ENCODE results near the gene C17orf113.
"Not testable (repeated sequence)": the region's sequence is repeated elsewhere in the genome, so short reads cannot be mapped to it uniquely, and the experiment has no call there.

C17orf113 gene

GRCh38 chr17:42038221-42038973 lies 12.0 kb downstream of the C17orf113 start:
- Histone ChIP-seq H3K9me3 (ENCODE audit: low read length) (no peaks in the 10 kb centered on the region), H3K4me1 (ENCODE audit: insufficient read depth, low read length) (no peaks in the 10 kb centered on the region), H3K9ac (ENCODE audit: low read length) (no peak overlapping the region), H3K27ac (ENCODE audit: low read depth, low read length) (no peak overlapping the region), H3K36me3 (ENCODE audit: insufficient read depth, low read length) (no peaks in the 10 kb centered on the region), H3K27me3 (ENCODE audit: control insufficient read depth in 1 of 2, insufficient read depth in 2 of 2, low read length in 2 of 2) (peaks cover 0 to 23% of the 10 kb centered on the region in 2 donors), H3K4me3 (ENCODE audit: low read depth in 1 of 2, low read length in 2 of 2) (no peak overlapping the region)

- H3K27ac ChIP-seq (ENCODE audit: low read depth, low read length): no peak overlapping the region
- H3K9me3 ChIP-seq (ENCODE audit: low read length): no peaks in the 10 kb centered on the region
- no peaks in the 10 kb centered on the region for H3K4me1 ChIP-seq (ENCODE audit: insufficient read depth, low read length)
- no peak overlapping the region for H3K4me3 ChIP-seq (ENCODE audit: low read depth in 1 of 2, low read length in 2 of 2)
- H3K9ac ChIP-seq (ENCODE audit: low read length): no peak overlapping the region
- no peaks in the 10 kb centered on the region for H3K36me3 ChIP-seq (ENCODE audit: insufficient read depth, low read length)
- H3K27me3 ChIP-seq (ENCODE audit: control insufficient read depth in 1 of 2, insufficient read depth in 2 of 2, low read length in 2 of 2): peaks cover 0 to 13% of the 10 kb centered on the region in 2 donors
Measured at GRCh38 chr17:42034059-42034458, 16.3 kb downstream of the C17orf113 start.

- no peak overlapping the region for H3K9ac ChIP-seq (ENCODE audit: low read length)
- no peak overlapping the region for H3K27ac ChIP-seq (ENCODE audit: low read depth, low read length)
- H3K27me3 ChIP-seq (ENCODE audit: control insufficient read depth in 1 of 2, insufficient read depth in 2 of 2, low read length in 2 of 2): peaks cover 0 to 11% of the 10 kb centered on the region in 2 donors
- H3K36me3 ChIP-seq (ENCODE audit: insufficient read depth, low read length): no peaks in the 10 kb centered on the region
- H3K4me1 ChIP-seq (ENCODE audit: insufficient read depth, low read length): no peaks in the 10 kb centered on the region
- H3K4me3 ChIP-seq (ENCODE audit: low read depth in 1 of 2, low read length in 2 of 2): no peak overlapping the region
- no peaks in the 10 kb centered on the region for H3K9me3 ChIP-seq (ENCODE audit: low read length)
Measured at GRCh38 chr17:42031584-42031983, 18.8 kb downstream of the C17orf113 start.

GRCh38 chr17:42028791-42029127 lies 21.6 kb downstream of the C17orf113 start:
- H3K27ac ChIP-seq (ENCODE audit: low read depth, low read length): no peak overlapping the region
- H3K9me3 ChIP-seq (ENCODE audit: low read length): no peaks in the 10 kb centered on the region
- H3K27me3 ChIP-seq (ENCODE audit: control insufficient read depth in 1 of 2, insufficient read depth in 2 of 2, low read length in 2 of 2): peaks cover 0 to 11% of the 10 kb centered on the region in 2 donors
- H3K4me3 ChIP-seq (ENCODE audit: low read depth in 1 of 2, low read length in 2 of 2): no peak overlapping the region
- no peak overlapping the region for H3K9ac ChIP-seq (ENCODE audit: low read length)
- peaks cover 8% of the 10 kb centered on the region for H3K36me3 ChIP-seq (ENCODE audit: insufficient read depth, low read length)
- H3K4me1 ChIP-seq (ENCODE audit: insufficient read depth, low read length): peaks cover 10% of the 10 kb centered on the region

GRCh38 chr17:42027961-42028790 lies 22.2 kb downstream of the C17orf113 start:
- H3K9me3 ChIP-seq (ENCODE audit: low read length): no peaks in the 10 kb centered on the region
- peaks cover 0 to 11% of the 10 kb centered on the region in 2 donors for H3K27me3 ChIP-seq (ENCODE audit: control insufficient read depth in 1 of 2, insufficient read depth in 2 of 2, low read length in 2 of 2)
- no peak overlapping the region for H3K9ac ChIP-seq (ENCODE audit: low read length)
- no peak overlapping the region for H3K27ac ChIP-seq (ENCODE audit: low read depth, low read length)
- H3K36me3 ChIP-seq (ENCODE audit: insufficient read depth, low read length): peaks cover 14% of the 10 kb centered on the region
- H3K4me1 ChIP-seq (ENCODE audit: insufficient read depth, low read length): peaks cover 10% of the 10 kb centered on the region
- no peak overlapping the region for H3K4me3 ChIP-seq (ENCODE audit: low read depth in 1 of 2, low read length in 2 of 2)

- Histone ChIP-seq H3K4me3 (ENCODE audit: low read depth in 1 of 2, low read length in 2 of 2) (no peak overlapping the region), H3K27me3 (ENCODE audit: control insufficient read depth in 1 of 2, insufficient read depth in 2 of 2, low read length in 2 of 2) (peaks cover 0 to 11% of the 10 kb centered on the region in 2 donors), H3K36me3 (ENCODE audit: insufficient read depth, low read length) (peaks cover 20% of the 10 kb centered on the region), H3K9ac (ENCODE audit: low read length) (no peak overlapping the region), H3K27ac (ENCODE audit: low read depth, low read length) (no peak overlapping the region), H3K9me3 (ENCODE audit: low read length) (no peaks in the 10 kb centered on the region), H3K4me1 (ENCODE audit: insufficient read depth, low read length) (peaks cover 10% of the 10 kb centered on the region)
Measured at GRCh38 chr17:42027590-42027889, 22.9 kb downstream of the C17orf113 start.

GRCh38 chr17:42026857-42027589 lies 23.4 kb downstream of the C17orf113 start:
- no peaks in the 10 kb centered on the region for H3K9me3 ChIP-seq (ENCODE audit: low read length)
- H3K4me3 ChIP-seq (ENCODE audit: low read depth in 1 of 2, low read length in 2 of 2): no peak overlapping the region
- H3K27me3 ChIP-seq (ENCODE audit: control insufficient read depth in 1 of 2, insufficient read depth in 2 of 2, low read length in 2 of 2): peaks cover 0 to 11% of the 10 kb centered on the region in 2 donors
- no peak overlapping the region for H3K9ac ChIP-seq (ENCODE audit: low read length)
- H3K27ac ChIP-seq (ENCODE audit: low read depth, low read length): no peak overlapping the region
- peaks cover 10% of the 10 kb centered on the region for H3K4me1 ChIP-seq (ENCODE audit: insufficient read depth, low read length)
- peaks cover 25% of the 10 kb centered on the region for H3K36me3 ChIP-seq (ENCODE audit: insufficient read depth, low read length)

- no peak overlapping the region for H3K4me3 ChIP-seq (ENCODE audit: low read depth in 1 of 2, low read length in 2 of 2)
- H3K27me3 ChIP-seq (ENCODE audit: control insufficient read depth in 1 of 2, insufficient read depth in 2 of 2, low read length in 2 of 2): peaks cover 0 to 11% of the 10 kb centered on the region in 2 donors
- peaks cover 15% of the 10 kb centered on the region for H3K4me1 ChIP-seq (ENCODE audit: insufficient read depth, low read length)
- H3K36me3 ChIP-seq (ENCODE audit: insufficient read depth, low read length): peaks cover 25% of the 10 kb centered on the region
- no peak overlapping the region for H3K9ac ChIP-seq (ENCODE audit: low read length)
- no peaks in the 10 kb centered on the region for H3K9me3 ChIP-seq (ENCODE audit: low read length)
- no peak overlapping the region for H3K27ac ChIP-seq (ENCODE audit: low read depth, low read length)
Measured at GRCh38 chr17:42025936-42026335, 24.5 kb downstream of the C17orf113 start.

GRCh38 chr17:42025191-42025579 lies 25.2 kb downstream of the C17orf113 start:
- Histone ChIP-seq H3K27me3 (ENCODE audit: control insufficient read depth in 1 of 2, insufficient read depth in 2 of 2, low read length in 2 of 2) (peaks cover 0 to 11% of the 10 kb centered on the region in 2 donors), H3K27ac (ENCODE audit: low read depth, low read length) (peak overlapping the region; percentile 49), H3K9ac (ENCODE audit: low read length) (no peak overlapping the region), H3K4me1 (ENCODE audit: insufficient read depth, low read length) (peaks cover 21% of the 10 kb centered on the region), H3K36me3 (ENCODE audit: insufficient read depth, low read length) (peaks cover 25% of the 10 kb centered on the region), H3K4me3 (ENCODE audit: low read depth in 1 of 2, low read length in 2 of 2) (no peak overlapping the region), H3K9me3 (ENCODE audit: low read length) (no peaks in the 10 kb centered on the region)

GRCh38 chr17:42023524-42024349 lies 26.7 kb downstream of the C17orf113 start:
- H3K27ac ChIP-seq (ENCODE audit: low read depth, low read length): peak overlapping the region; percentile 13
- H3K9me3 ChIP-seq (ENCODE audit: low read length): no peaks in the 10 kb centered on the region
- H3K9ac ChIP-seq (ENCODE audit: low read length): no peak overlapping the region
- peaks cover 25% of the 10 kb centered on the region for H3K36me3 ChIP-seq (ENCODE audit: insufficient read depth, low read length)
- peaks cover 0 to 10% of the 10 kb centered on the region in 2 donors for H3K27me3 ChIP-seq (ENCODE audit: control insufficient read depth in 1 of 2, insufficient read depth in 2 of 2, low read length in 2 of 2)
- peaks cover 21% of the 10 kb centered on the region for H3K4me1 ChIP-seq (ENCODE audit: insufficient read depth, low read length)
- H3K4me3 ChIP-seq (ENCODE audit: low read depth in 1 of 2, low read length in 2 of 2): no peak overlapping the region

GRCh38 chr17:42020845-42021244 lies 29.6 kb downstream of the C17orf113 start:
- H3K27me3 ChIP-seq (ENCODE audit: control insufficient read depth in 1 of 2, insufficient read depth in 2 of 2, low read length in 2 of 2); H3K9me3 ChIP-seq (ENCODE audit: low read length): not testable (repeated sequence)
- H3K9ac ChIP-seq (ENCODE audit: low read length): peak overlapping the region; percentile 91
- H3K27ac ChIP-seq (ENCODE audit: low read depth, low read length): peak overlapping the region; percentile 14
- peak overlapping the region in 1 of 2 donors; percentile 90 for H3K4me3 ChIP-seq (ENCODE audit: low read depth in 1 of 2, low read length in 2 of 2)
- peaks cover 26% of the 10 kb centered on the region for H3K4me1 ChIP-seq (ENCODE audit: insufficient read depth, low read length)
- H3K36me3 ChIP-seq (ENCODE audit: insufficient read depth, low read length): peaks cover 25% of the 10 kb centered on the region
